Spleen (tissue), 7 donors: ENCODE measurements around the gene LRRC72.

Source experiments
- CTCF ChIP-seq, 11 experiments: fragments of 200-600 bp in 7 of 11; fragments of 450-650 bp in 4 of 11; sonication (generic) in 4 of 11; IDR thresholded peaks in 8 of 11; conservative IDR thresholded peaks in 3 of 11; 1 replicate in 7 of 11; 2 replicates in 4 of 11; pipeline versions ENCODE4 v1.4.0 to v1.8.0; 2016 to 2021; ENCODE audit warnings: antibody characterized with exemption in 11 of 11, inconsistent platforms in 4 of 11, mild to moderate bottlenecking in 1 of 11
- POLR2AphosphoS5 ChIP-seq, 3 donors: sonication (generic); formaldehyde crosslinking; IDR thresholded peaks; one replicate each; pipeline ENCODE4 v1.5.1; 2017; ENCODE audit warnings: antibody characterized with exemption in 3 of 3
- donor health status: DM: no; HTN: no; CAD: no; lungs with moderate emphysema.
- donor health status: DM: no; HTN: no; CAD: no.
- donor health status: DM: no; HTN: no; CAD: no.

GRCh38 chr7:16592395-16592794, 65.8 kb downstream of the LRRC72 start:
- no peak for TF ChIP-seq CTCF (IDR thresholded peaks at IDR 0.05 in 8 of 11, conservative IDR thresholded peaks at IDR 0.05 in 3 of 11)
- no peak for TF ChIP-seq POLR2AphosphoS5 (IDR thresholded peaks at IDR 0.05)
